Suppressor macrophage treated with lipopolysaccharide for 1 hour (primary cell): Measurements from ENCODE around the gene PIK3CB.
"Not testable (repeated sequence)": the region's sequence is repeated elsewhere in the genome, so short reads cannot be mapped to it uniquely, and the experiment has no call there.

Experiments
- DNase-seq, 3 donors: peaks; one replicate each; pipeline ENCODE4 v3.0.0-alpha.2; 2020 to 2022

PIK3CB gene

GRCh38 chr3:138834596-138835396, at the start of gene PIK3CB:
Gene PIK3CB, minus strand, starts transcription at chr3:138834928. Its CDS starts 75,585 bp downstream, at chr3:138759343.
- peak; percentile 91 to 98 (median 95) for DNase-seq

- DNase-seq = no peak
Measured at GRCh38 chr3:138881233-138881632, 46.5 kb upstream of the PIK3CB start.

GRCh38 chr3:138879541-138880380, 45.0 kb upstream of the PIK3CB start:
- DNase-seq = no peak

GRCh38 chr3:138877226-138877625, 42.5 kb upstream of the PIK3CB start:
- no peak for DNase-seq

GRCh38 chr3:138875754-138876664, 41.3 kb upstream of the PIK3CB start:
- peak; percentile 70 to 88 (median 82) for DNase-seq

DNA sequence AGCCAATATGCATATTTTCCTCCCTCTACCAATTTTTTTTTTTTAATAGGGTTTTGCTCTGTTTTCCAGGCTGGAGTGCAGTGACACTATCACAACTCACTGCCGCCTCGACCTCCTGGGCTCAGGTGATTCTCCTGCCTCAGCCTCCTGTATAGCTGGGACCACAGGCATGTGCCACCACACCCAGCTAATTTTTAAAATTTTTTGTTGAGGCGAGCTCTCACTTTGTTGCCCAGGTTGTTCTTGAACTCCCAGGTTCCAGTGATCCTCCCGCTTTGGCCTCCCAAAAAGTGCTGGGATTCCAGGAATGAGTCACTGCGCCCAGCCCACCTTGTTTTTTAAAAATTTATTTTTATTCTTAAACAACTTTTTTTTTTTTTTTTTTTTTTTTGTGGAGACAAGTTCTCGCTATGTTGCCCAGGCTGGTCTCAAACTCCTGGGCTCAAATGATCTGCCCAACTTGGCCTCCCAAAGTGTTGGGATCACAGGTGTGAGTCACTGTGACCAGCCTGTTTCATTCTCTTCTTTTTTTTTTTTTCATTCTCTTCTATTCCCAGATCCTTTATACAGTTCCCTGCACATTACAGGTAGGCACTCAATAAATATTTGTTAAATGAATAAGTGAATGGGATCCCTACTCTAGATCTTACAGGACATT, 40.5 kb upstream of the PIK3CB start:
- DNase-seq = no peak

- peak; percentile 36 to 86 (median 74) for DNase-seq
Measured at GRCh38 chr3:138873471-138874278, 38.9 kb upstream of the PIK3CB start.

DNA sequence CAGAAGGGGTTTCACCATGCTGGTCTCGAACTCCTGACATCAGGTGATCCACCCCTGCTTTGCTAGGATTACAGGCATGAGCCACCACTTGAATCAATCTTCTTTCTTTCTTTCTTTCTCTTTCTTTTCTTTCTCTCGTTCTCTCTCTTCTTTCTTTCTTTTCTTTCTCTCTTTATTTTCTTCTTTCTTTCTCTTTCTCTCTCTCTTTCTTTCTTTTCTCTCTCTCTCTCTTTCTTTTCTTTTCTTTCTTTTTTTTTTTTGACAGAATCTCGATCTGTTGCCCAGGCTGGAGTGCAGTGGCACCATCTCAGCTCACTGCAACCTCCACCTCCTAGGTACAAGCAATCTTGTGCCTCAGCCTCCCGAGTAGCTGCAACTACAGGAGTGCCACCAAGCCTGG, 37.9 kb upstream of the PIK3CB start:
- DNase-seq = no peak

DNA sequence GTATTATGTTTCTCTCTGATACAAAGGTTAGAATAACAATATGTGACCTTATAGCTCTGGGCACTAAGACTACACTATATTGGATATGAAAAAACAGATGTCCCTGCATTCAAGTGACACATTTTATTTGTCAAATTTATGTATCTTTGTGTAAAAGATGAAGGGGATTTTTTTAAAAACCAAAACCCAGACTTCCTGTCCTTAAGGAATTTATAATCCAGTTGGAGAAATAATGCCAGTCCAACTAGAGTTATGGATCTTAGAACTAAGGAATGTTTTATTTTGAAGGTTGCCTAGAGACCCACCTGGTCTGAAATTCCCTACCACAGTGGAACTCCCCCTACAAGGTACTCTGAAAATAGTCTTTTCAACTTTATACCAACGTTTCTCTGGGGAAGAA, 33.3 kb upstream of the PIK3CB start:
- no peak for DNase-seq

GRCh38 chr3:138863776-138864113, 29.0 kb upstream of the PIK3CB start:
- no peak for DNase-seq

DNA sequence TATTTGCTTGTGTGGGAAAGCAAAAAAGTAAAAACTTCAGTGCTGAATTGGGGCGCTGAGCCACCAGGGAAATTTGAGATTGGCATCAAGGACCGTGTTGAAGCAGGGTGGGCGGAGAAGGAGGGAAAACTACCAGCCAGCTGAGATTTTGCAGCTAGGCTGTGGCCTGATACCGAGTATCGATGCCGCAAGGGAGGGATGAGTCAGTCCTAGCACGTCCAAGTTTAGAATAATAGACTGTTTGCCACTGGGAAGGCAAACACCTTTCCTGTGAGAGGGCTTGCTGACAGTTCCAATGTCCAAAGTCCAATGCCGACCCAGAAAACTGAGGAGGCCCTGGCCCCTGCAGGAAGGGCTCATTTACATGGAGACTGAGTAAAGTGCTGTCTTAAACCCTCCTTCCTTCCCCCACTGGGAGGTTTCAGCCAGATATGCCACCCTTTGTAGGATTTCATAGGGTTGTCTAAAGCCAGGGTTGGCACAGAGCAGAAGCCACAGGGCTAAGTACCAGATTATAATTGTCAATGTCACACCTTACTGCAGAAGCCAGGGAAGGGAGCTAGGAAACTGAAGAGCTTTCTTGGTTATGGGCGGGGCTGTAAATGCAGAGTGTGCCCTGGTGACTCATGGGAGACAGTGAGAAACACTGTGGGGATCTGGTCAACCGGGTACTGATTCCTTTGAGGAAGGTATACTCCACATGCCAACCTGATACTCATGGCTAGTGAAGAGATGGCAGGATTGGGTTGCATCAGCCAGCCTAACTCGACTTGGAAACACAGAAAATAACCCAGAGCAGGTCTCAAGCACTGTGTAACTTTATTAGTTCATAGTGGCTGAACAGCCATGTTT, 28.4 kb upstream of the PIK3CB start:
- peak; percentile 79 to 81 (median 79) for DNase-seq

DNA sequence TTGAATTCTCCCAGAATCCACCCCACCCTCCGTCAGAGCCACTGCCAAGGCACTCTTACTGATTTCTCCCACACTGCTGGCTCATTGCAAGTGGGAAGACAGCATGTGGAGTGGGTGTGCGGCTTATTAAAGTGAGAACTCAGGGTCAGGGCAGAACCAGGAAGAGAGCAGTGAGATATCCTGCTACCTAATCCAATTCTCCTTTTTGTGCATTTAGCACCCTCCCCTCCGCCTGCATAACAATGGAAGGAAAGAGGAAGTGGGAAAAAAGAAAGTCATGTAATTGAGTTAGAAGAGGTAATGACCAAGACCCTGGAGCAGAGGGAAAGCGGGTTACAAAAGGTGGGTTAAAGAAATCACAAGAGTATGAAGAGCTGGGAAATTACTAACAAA, 27.8 kb upstream of the PIK3CB start:
- peak; percentile 80 to 89 (median 80) for DNase-seq

- DNase-seq = peak; percentile 74 to 77 (median 76)
Measured at GRCh38 chr3:138861798-138862197, 27.1 kb upstream of the PIK3CB start.

DNA sequence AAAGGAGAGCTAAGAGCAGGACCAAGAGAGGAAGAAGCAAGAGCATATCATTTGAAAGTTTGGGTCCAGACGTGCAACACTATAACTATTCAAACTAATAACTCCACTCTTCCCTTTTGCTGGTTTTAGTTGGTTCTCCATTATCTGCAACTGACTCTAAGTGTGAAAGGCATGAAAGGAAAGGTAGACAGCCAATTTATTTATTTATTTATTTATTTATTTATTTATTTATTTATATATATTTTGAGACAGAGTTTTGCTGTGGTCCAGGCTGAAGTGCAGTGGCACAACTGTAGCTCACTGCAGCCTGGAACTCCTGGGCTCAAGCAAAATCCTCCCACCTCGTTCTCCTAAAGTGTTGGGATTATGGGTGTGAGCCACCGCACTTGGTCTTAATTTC, 22.1 kb upstream of the PIK3CB start:
- DNase-seq = no peak

GRCh38 chr3:138854940-138855339, 20.2 kb upstream of the PIK3CB start:
- DNase-seq = no peak

DNA sequence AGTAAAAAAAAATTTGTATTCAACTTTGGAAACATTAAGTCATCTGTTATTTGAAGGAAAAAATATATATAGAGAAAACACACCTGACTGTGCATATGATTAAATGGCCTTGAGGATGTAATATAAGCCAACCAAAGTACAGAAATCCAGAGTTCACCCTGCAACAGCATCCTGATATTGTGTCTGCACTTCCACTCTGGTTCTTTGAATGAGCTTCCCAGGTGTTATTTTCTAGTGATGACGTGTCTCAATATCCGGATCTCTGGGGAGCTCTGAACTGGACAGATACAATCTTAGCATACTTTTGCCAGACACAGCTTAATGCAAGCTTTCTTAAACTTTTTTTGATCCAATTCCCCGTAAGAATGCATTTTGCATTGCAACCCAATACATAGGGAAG, 19.5 kb upstream of the PIK3CB start:
- DNase-seq = no peak

- peak in 1 of 3 donors; percentile 23 for DNase-seq
Measured at GRCh38 chr3:138850151-138850550, 15.4 kb upstream of the PIK3CB start.

GRCh38 chr3:138849222-138849940, 14.7 kb upstream of the PIK3CB start:
- DNase-seq = peak; percentile 19 to 54 (median 32)

GRCh38 chr3:138848696-138849095, 14.0 kb upstream of the PIK3CB start:
- DNase-seq = no peak

GRCh38 chr3:138846824-138847223, 12.1 kb upstream of the PIK3CB start:
- DNase-seq = not testable (repeated sequence)
